Glomerular endothelial cell (primary cell): ENCODE measurements around the gene ZNRD2. TPM values are rescaled to one million over a fixed set of nuclear protein-coding genes. Genes with fewer than 3 reads are reported as not detected.
A peak's percentile ranks its signal among the peaks of the same experiment; 100 is the strongest.

Experiments
- DNase-seq: peaks from one replicate; pipeline ENCODE4 v3.0.0-alpha.2; 2011; ENCODE audit warnings: low read depth, low spot score; ENCODE audit errors: extremely low read depth
- total RNA-seq: library from RNA; depleted of rRNA; stranded (reverse); fragments of >200 nt; gene quantifications from 2 replicates; pipeline ENCODE4 v1.2.3, GENCODE V29; 2015

ZNRD2 gene
- total RNA-seq, 1 donor from 2014 or later, result 66.4 TPM

DNA sequence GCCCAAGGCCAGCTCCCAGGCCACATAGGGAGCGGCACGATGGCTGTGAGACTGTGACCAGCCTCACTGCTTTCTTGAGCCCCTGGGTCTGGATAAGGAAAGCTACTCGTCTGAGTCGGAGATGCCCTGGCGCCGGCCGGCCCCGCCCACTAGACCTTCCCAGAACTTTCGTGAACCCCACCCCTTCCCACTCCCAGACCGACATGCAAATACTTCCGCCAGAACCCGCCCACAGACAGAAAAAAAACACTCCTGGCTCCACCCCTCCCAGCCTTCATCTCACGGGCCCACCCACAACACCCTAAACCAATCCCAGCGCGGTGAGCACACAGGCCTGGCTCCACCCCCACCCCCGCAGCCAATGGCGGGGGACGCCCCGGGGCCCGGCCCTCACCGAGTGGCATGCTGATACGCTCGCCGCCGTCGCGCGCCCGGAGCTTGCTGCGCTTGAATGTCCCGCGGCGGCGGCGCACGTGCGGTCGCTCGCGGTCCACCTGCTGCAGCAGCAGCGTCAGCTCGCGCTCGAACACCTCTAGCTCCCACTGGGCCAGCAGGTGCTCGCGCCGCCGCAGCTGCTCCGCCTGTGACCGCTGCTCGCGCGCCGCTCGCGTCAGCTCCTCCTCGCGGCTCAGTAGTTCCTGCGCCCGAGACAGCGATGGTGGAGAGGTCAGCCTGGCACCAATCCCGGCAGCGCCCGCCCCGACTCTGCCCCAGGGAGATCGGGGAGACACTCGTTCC is 36.8 kb downstream of the ZNRD2 start:
- peak; percentile 47 for DNase-seq

GRCh38 chr11:65607614-65608426 is 37.5 kb downstream of the ZNRD2 start:
- DNase-seq, result no peak

DNA sequence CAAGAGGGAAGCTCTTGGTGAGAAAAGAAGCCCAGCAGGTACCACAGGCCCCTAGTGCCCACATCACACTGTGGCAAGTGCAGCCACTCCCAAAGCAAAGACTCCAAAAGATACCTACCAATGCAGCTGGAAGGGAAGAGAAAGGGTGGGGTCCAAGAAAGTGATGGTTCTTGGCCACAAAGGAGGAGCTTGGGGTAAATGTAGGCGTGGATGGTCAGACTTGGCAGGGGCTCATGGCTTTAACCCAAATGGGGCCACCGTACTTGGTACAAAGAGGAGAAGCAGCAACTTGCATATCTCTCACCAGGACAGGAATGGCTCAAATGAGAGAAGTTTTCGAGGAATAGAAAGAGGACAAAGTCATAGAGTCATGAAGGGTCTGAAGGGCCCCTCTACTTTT is 39.0 kb downstream of the ZNRD2 start:
- DNase-seq, result no peak

- no peak for DNase-seq
These were observed 39.4 kb downstream of the ZNRD2 start for GRCh38 chr11:65609665-65610064.

DNA sequence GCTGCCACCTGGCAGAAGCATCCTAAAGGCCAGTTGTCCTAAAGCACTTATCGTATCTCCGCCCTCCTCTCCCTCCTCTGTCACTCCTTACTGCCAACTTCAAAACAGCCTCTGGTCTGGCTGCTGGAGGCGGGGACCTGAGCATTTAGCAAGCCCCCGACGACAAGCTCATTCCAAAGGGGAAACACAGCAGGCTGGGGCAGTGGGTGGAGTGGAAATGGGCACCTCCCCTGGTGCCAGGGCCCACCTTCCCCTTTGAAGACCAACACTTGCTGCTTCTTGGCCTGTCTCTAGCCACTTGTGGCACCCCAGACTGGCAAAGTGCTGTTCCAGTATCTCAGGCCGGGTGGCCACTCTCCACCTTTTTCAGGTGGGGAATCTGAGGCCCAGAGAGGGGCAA is 40.1 kb downstream of the ZNRD2 start:
- DNase-seq, result no peak

- DNase-seq, result peak; percentile 22
These were observed 40.9 kb downstream of the ZNRD2 start for GRCh38 chr11:65611028-65611757.

DNA sequence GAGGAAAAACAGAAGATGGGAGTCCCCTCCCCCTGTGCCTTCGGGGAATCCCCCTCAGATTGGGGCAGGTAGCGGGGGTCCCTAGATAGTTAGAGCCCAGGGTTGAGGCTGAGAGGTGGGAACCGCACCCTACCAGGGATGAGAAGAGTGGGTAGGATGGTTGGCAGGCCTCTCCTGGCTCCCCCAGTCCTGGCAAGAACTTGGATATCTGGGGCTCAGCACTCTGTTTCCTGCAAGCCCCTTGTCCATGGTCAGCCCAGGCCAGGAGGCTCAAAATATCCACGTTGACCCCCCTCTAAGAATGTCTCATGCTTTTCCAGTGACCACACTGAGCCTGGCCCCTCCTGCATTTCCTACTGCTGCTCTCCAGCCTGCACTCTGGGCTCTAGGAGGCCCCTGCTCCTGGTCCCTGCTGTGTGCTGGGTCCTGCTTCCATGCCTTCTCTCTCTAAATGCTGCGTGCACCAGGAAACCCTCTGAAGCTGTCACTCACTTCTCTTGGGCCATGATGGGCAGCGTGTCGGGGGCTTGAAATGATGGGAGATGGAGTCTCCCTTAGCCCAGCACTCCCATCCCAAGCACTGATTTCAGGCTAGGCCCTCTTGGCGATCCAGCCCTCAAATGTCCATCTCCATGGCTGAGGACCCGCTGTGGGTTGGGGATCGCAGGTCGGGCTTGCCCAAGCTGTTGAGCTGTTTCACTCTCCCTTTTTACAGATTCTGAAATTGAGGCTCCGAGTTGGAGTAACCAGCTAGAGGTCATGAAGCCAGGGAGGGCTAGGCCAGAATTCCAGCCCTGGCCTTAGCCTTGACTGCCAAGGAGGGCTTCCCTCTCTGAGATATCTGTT is 41.7 kb downstream of the ZNRD2 start:
- DNase-seq, result peak; percentile 29

GRCh38 chr11:65612691-65613090 is 42.4 kb downstream of the ZNRD2 start:
- DNase-seq, result no peak

- DNase-seq, result no peak
These were observed 43.0 kb downstream of the ZNRD2 start for GRCh38 chr11:65613091-65613928.

DNA sequence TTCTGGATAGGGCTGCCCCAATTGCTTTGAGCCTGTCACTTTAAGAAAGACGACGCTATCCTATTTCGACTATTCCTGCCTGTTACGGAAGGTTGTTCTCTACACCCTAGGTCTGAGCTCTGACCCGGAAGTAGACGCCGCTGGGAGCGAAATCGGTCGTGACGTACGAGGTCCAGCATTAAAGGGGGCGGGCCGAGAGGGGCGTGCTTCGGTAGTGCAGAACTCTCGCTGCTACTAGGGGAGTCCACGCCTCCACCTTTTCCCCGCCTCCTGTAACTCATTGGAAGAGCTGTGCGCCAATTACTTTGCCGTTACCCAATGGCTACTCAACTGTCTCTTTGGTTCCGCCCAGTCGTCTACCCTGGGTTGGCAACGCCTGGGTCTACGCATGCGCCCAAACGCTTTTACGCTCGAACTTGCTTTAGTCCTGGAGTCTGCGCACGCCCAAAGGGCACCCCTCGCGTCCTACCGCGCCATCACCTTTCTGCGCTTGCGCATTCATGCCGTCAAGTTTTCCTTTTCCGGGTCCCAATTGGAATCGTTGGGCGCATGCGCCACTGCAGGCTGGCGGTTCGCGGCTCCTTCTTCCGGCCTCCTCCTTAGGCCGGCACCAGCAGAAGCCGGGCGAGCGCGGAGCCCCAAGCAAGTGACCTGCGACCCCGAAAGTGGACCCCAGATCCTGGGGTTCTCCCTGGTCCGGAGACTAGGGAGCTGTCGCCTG is 45.1 kb downstream of the ZNRD2 start, which contains the start of gene PCNX3:
TSS of gene PCNX3 (plus strand) at position 548 of the 721 bp plus-strand sequence. CDS start 536 bp downstream, outside the sequence.
- peak; percentile 100 for DNase-seq

DNA sequence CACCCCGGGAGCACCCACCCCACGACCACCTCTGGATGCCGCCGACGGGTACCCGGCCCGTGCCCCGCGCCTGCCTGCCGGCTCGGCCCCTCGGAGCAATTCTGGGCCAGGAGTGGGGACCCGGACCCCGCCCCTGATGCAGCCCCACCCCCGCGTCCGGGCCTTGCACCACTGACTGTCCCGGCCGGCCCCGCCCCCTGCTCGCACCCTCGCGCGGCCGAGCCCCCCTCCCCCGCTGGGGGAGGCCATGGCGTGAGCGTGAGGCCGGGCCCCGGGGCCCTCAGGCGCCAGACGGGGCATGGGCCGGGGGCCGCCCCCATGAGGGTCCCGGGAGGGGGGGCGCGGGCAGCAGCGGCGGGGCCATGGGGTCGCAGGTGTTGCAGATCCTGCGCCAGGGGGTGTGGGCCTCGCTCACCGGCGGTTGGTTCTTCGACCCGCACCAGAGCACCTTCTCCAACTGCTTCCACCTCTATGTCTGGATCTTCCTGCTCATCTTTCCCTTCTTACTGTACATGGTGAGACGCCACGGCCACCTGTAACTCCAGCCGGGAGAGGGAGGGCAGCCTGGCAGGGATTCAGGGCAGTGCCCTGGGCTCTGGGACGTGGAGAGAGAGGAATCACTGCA is 45.8 kb downstream of the ZNRD2 start:
- DNase-seq, result no peak

DNA sequence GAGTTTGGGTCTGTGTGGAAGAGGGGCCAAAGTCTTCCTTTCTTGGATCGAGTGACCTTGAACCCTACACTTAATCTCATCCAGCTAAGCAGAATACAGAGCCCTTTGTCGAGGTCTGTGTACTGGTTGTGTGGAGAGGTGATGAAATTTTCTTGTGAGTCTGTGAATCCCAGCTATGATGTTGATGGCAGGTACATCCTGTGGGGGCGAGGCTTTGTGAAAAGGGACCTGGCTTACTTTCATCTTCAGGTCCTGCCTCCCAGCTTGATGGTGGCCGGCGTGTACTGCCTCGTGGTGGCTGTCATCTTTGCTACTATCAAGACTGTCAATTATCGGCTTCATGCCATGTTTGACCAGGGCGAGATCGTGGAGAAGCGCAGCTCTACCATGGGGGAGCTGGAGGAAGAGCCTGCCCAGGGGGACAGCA is 46.3 kb downstream of the ZNRD2 start:
- no peak for DNase-seq

GRCh38 chr11:65617136-65617850 is 47.0 kb downstream of the ZNRD2 start:
- no peak for DNase-seq

DNA sequence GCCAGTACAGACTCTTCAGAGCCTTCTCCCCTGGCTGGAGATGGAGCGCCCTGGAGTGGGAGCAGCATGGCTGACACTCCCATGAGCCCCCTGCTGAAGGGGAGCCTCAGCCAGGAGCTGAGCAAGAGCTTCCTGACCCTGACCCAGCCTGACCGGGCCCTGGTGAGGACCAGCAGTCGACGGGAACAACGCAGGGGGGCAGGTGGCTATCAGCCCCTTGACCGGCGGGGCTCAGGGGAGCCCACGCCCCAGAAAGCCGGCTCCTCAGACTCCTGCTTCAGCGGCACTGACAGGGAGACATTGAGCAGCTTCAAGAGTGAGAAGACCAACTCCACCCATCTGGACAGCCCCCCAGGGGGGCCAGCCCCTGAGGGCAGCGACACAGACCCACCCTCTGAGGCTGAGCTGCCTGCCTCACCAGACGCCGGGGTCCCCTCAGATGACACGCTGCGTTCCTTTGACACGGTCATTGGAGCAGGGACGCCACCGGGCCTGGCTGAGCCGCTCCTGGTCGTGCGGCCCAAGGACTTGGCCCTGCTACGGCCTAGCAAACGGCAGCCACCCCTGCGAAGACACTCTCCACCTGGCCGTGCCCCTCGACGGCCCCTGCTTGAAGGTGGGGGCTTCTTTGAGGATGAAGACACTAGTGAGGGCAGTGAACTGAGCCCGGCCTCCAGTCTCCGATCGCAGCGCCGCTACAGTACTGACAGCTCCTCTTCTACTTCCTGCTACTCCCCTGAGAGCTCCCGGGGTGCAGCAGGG is 47.9 kb downstream of the ZNRD2 start:
- no peak for DNase-seq

GRCh38 chr11:65618763-65619162 is 48.5 kb downstream of the ZNRD2 start:
- DNase-seq, result no peak

DNA sequence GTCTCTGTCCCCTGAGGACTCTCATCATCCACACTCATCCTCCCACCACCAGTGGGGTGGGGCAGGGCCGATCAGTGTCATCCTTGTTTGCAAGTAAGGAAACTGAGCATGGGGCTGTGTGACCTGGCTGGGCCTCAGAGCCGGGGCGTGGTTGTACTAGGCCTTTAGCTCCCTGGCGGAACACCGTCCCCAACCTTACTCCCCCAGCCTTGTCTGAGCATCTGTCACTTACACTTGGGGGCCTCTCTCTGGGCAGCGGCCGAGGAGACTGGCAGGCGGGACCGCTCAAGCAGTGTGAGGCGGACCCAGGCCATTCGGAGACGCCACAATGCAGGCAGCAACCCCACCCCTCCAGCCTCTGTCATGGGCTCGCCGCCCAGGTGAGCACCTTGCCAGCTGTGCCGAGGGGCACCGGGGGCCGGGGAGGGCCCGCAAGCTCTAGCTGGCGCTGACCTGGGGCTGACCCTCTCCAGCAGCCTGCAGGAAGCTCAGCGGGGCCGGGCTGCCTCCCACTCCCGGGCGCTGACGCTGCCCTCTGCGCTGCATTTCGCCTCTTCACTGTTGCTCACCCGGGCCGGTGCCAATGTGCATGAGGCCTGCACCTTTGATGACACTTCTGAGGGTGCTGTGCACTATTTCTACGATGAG is 49.1 kb downstream of the ZNRD2 start:
- DNase-seq, result no peak
